ENCODE results near the gene C1orf167. TPM values are rescaled to one million over a fixed set of nuclear protein-coding genes. Genes with fewer than 3 reads are reported as not detected.

Gene C1orf167
- total and polyA plus RNA-seq, 4 experiments from 2014 or later = not detected

DNA sequence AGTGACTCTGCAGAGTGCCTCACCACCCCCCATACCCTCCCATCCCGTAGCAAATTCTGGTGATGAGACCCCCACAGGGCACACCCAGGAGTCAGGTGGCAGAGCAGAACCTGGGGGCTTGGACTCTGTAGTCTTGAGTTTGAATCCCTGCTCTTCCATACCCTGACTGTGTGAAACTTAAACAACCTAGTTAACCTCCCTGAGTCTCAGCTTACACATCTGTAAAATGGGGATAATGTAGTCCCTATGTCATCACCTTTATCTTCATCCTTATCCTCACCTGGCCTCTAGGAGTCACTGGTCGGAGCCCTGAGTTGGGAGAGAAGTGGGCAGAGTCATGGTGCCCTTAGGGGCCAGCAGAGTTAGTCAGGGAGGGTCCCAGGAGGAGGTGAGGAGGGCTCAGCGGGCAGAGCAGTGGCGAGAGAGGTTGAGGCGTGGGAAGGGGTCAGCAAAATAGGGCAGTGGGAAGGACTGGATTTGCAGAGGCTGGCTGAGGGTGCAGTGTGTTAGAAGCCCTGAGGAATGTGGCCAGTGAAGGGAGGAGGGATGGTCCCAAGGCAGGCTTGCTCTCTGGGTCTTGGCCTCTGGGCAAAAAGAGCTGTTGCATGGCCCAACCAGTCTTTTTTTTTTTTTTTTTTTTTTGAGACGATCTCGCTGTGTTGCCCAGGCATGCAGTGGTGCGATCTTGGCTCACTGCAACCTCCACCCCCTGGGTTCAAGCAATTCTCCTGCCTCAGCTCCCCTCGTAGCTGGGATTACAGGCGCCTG is 18.6 kb downstream of the C1orf167 start:
- no peak for DNase-seq
- H3K4me3 ChIP-seq (ENCODE audit: low read length in 2 of 2) = no peak overlapping the region
- no peak overlapping the region for H3K27ac ChIP-seq (ENCODE audit: low read depth, low read length)
- Mint-ChIP-seq H3K9me3 (peaks cover 0 to 2% (median 0%) of the 10 kb centered on the region in 8 donors), H3K27me3 (no peaks in the 10 kb centered on the region), H3K4me3 (no peak overlapping the region), H3K4me1 (peaks cover 2 to 6% (median 5%) of the 10 kb centered on the region in 4 donors), H3K27ac (no peak overlapping the region), H3K36me3 (no peaks in the 10 kb centered on the region)
- H3K4me1 ChIP-seq (ENCODE audit: insufficient read depth, low read length) = peaks cover 12% of the 10 kb centered on the region
- intact Hi-C loops (cut with micrococcal nuclease) = no loop called here
- ChIA-PET POLR2A (ENCODE audit: partially characterized antibody) (interaction anchor here (0.6 kb wide), 1 partner anchor 16 kb away, joined by 3 read pairs; no protein-coding TSS in a partner anchor), CTCF (ENCODE audit: partially characterized antibody) (interaction anchor here (0.6 kb wide), 1 partner anchor 9 kb away, joined by 3 read pairs; no protein-coding TSS in a partner anchor)
- H3K9me3 ChIP-seq (ENCODE audit: control insufficient read depth in 1 of 2, low read length in 2 of 2) = no peaks in the 10 kb centered on the region
- H3K36me3 ChIP-seq (ENCODE audit: insufficient read depth, low read length) = no peaks in the 10 kb centered on the region
- no peaks in the 10 kb centered on the region for H3K27me3 ChIP-seq (ENCODE audit: insufficient read depth, low read length)

DNA sequence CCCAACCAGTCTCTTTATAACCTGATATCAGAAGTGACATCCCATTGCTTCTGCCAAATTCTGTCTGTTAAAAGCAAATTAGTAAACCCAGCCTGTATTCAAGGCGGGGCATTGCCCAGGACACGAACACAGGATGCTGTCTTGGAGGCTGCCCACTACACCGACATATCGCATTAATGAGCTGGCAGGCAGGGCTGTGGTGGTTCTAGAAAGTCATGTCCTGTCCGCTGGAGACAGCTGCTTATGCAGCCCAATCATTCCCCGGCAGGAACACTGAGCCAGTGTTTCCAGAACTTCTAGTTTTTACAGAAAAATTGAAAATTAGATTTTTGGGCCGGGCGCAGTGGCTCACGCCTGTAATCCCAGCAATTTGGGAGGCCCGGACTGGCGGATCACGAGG is 19.3 kb downstream of the C1orf167 start:
- H3K9me3 Mint-ChIP-seq = peaks cover 0 to 2% (median 0%) of the 10 kb centered on the region in 8 donors
- H3K27me3 Mint-ChIP-seq = no peaks in the 10 kb centered on the region
- peaks cover 2 to 9% (median 5%) of the 10 kb centered on the region in 4 donors for H3K4me1 Mint-ChIP-seq
- Histone ChIP-seq H3K36me3 (ENCODE audit: insufficient read depth, low read length) (no peaks in the 10 kb centered on the region), H3K27ac (ENCODE audit: low read depth, low read length) (no peak overlapping the region), H3K4me3 (ENCODE audit: low read length in 2 of 2) (no peak overlapping the region), H3K9me3 (ENCODE audit: control insufficient read depth in 1 of 2, low read length in 2 of 2) (no peaks in the 10 kb centered on the region), H3K27me3 (ENCODE audit: insufficient read depth, low read length) (no peaks in the 10 kb centered on the region), H3K4me1 (ENCODE audit: insufficient read depth, low read length) (peaks cover 12% of the 10 kb centered on the region)
- no peak for DNase-seq
- ChIA-PET CTCF (ENCODE audit: partially characterized antibody) (interaction anchor here (0.6 kb wide), 1 partner anchor 8 kb away, joined by 3 read pairs; no protein-coding TSS in a partner anchor), POLR2A (ENCODE audit: partially characterized antibody) (no interaction called here)
- intact Hi-C loops (cut with micrococcal nuclease) = no loop called here
- no peak overlapping the region for H3K27ac Mint-ChIP-seq
- H3K36me3 Mint-ChIP-seq = no peaks in the 10 kb centered on the region
- no peak overlapping the region for H3K4me3 Mint-ChIP-seq

DNA sequence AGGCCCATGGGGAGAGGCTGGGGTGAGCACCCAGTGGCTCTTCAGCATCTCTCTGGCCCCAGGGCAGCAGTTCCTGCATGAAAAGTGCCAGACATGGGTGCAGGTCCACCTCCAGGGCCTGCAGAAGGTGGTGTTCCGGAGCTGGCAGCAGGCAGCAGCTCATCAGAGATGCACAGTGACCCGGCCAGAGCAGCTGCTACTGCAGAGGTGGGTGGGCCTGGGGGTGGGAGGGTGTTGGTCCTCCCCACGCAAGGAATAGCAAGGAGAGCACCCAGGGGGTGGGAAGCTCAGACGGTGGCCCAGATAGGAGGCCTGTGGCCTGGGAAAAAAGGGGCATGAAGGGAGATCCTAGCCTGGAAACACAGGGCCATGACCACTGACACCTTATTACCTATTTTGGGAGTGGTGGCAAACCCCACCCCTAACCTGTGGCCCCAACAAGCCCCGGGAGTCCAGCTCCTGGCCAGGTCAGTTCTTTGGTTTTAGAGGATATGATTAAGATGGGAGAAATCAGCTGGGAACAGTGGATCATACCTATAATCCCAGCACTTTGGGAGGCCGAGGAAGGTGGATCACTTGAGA is 20.2 kb downstream of the C1orf167 start:
- ChIA-PET POLR2A (ENCODE audit: partially characterized antibody) (no interaction called here), CTCF (ENCODE audit: partially characterized antibody) (interaction anchor here (1.2 kb wide), 1 partner anchor 32 kb away, joined by 4 read pairs; no protein-coding TSS in a partner anchor)
- Mint-ChIP-seq H3K4me1 (peaks cover 2 to 9% (median 5%) of the 10 kb centered on the region in 4 donors), H3K36me3 (no peaks in the 10 kb centered on the region), H3K9me3 (peaks cover 0 to 2% (median 0%) of the 10 kb centered on the region in 8 donors), H3K27me3 (no peaks in the 10 kb centered on the region), H3K27ac (no peak overlapping the region), H3K4me3 (no peak overlapping the region)
- H3K27me3 ChIP-seq (ENCODE audit: insufficient read depth, low read length) = no peaks in the 10 kb centered on the region
- intact Hi-C loops (cut with micrococcal nuclease) = no loop called here
- no peak overlapping the region for H3K4me3 ChIP-seq (ENCODE audit: low read length in 2 of 2)
- no peaks in the 10 kb centered on the region for H3K9me3 ChIP-seq (ENCODE audit: control insufficient read depth in 1 of 2, low read length in 2 of 2)
- no peak overlapping the region for H3K27ac ChIP-seq (ENCODE audit: low read depth, low read length)
- no peaks in the 10 kb centered on the region for H3K36me3 ChIP-seq (ENCODE audit: insufficient read depth, low read length)
- peaks cover 12% of the 10 kb centered on the region for H3K4me1 ChIP-seq (ENCODE audit: insufficient read depth, low read length)
- no peak for DNase-seq

DNA sequence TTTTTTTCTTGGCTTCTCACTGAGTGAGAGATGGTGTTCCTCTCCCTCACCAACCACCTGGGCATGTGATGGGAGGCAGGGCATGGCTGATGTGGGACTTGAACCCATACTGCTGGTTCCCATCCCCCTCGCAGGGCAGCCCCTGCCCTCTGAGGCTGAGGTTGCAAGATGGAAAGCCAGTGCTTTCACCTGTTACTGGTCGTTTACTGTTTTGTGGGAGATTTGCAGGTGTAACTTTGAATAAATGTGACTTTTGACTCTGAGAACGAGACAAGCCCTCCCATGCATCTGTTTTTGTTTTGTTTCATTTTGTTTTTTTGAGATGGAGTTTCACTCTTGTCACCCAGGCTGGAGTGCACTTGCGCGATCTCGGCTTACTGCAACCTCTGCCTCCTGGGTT is 21.6 kb downstream of the C1orf167 start:
- POLR2A ChIA-PET (ENCODE audit: partially characterized antibody) = no interaction called here
- intact Hi-C loops (cut with micrococcal nuclease) = no loop called here
- H3K4me1 ChIP-seq (ENCODE audit: insufficient read depth, low read length) = peaks cover 12% of the 10 kb centered on the region
- Mint-ChIP-seq H3K9me3 (peaks cover 0 to 2% (median 0%) of the 10 kb centered on the region in 8 donors), H3K4me3 (no peak overlapping the region), H3K27ac (no peak overlapping the region), H3K27me3 (no peaks in the 10 kb centered on the region), H3K36me3 (no peaks in the 10 kb centered on the region), H3K4me1 (peaks cover 2 to 9% (median 5%) of the 10 kb centered on the region in 4 donors)
- H3K27ac ChIP-seq (ENCODE audit: low read depth, low read length) = no peak overlapping the region
- CTCF ChIA-PET (ENCODE audit: partially characterized antibody) = no interaction called here
- H3K27me3 ChIP-seq (ENCODE audit: insufficient read depth, low read length) = no peaks in the 10 kb centered on the region
- H3K36me3 ChIP-seq (ENCODE audit: insufficient read depth, low read length) = no peaks in the 10 kb centered on the region
- H3K9me3 ChIP-seq (ENCODE audit: control insufficient read depth in 1 of 2, low read length in 2 of 2) = no peaks in the 10 kb centered on the region
- H3K4me3 ChIP-seq (ENCODE audit: low read length in 2 of 2) = no peak overlapping the region
- no peak for DNase-seq

DNA sequence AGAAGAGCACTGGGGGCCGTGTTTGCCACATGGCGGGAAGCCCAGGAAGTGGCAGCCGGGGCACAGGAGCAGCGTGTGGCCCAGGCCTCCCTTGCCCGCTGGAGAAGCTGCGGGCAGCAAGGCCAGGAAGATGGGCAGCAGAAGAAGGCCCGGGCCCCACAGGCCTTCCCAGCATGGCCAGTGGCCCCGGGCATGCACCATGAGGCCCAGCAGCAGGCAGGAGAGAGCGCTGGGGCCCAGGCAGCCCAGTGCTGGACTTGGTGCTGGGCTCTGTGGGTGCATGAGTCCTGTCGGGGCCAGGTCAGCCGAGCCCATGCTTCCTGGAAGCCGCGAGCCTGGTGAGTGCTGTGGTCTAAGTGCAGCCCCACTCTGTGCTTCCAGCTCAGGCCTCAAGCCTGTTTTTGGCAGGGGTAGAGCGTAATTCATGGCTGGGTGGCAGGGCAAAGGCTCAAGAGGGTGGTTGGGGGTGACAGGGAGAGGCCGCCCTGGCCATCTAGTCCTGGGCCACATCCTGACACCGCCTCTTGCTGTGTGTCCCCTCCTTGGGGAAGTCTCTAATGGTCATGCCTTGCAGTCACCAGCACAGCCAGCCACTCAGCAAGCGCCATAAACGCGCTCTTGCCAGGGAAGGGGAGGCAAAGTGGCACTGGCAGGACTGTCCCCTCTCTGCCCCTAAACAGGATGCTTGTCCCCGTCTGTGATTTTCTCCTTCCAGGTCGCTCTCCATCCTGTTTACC is 22.4 kb downstream of the C1orf167 start:
- Mint-ChIP-seq H3K27ac (no peak overlapping the region), H3K4me1 (peaks cover 2 to 9% (median 5%) of the 10 kb centered on the region in 4 donors)

DNA sequence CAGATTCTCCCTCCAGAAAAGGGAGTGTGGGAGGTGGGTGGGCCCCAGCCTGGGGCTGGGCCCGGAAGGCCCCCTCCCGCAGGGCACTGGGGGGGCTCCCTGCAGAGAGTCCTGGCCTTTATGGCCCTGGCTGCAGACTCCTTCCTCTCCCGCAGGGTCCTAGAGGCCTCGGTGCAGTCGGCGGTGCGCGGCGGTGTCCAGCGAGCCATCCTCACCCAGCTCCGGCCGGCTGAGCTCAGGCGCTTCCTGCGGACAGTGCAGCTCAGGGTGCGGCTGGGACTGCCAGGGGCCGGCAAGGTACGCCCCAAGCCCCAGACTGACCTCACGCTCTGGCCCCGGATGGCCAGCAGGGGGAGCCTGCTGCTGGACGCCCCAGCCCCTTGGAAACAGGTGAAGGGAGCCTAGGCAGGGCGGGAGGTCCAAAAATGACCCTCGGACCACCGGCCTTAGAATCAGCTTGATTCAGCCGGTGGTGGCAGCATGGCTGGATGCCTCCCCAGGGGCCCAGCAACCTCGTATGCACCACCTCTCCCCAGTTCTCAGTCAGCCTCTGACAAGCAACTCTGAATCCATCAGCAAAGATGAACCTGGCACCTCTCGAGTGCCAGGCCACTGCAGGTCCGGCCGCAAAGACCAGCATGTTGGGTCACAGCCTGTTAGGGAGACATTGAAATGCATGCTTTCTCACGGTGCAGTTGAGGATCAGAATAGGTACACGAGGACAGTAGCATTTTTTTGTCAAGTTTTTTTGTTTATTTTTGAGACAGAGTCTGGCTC is 23.2 kb downstream of the C1orf167 start:
- Histone ChIP-seq H3K36me3 (ENCODE audit: insufficient read depth, low read length) (no peaks in the 10 kb centered on the region), H3K27ac (ENCODE audit: low read depth, low read length) (no peak overlapping the region), H3K4me1 (ENCODE audit: insufficient read depth, low read length) (peaks cover 12% of the 10 kb centered on the region), H3K4me3 (ENCODE audit: low read length in 2 of 2) (no peak overlapping the region), H3K27me3 (ENCODE audit: insufficient read depth, low read length) (no peaks in the 10 kb centered on the region), H3K9me3 (ENCODE audit: control insufficient read depth in 1 of 2, low read length in 2 of 2) (no peaks in the 10 kb centered on the region)
- peak in 1 of 5 donors; percentile 34 for DNase-seq
- peak overlapping the region in 2 of 8 donors; percentile 43 to 54 for H3K4me3 Mint-ChIP-seq
- H3K9me3 Mint-ChIP-seq = no peaks in the 10 kb centered on the region
- ChIA-PET POLR2A (ENCODE audit: partially characterized antibody) (interaction anchor here (1.0 to 1.1 kb wide), 3 partner anchors 8 to 123 kb away, joined by 3 to 4 read pairs (median 3); no protein-coding TSS in a partner anchor), CTCF (ENCODE audit: partially characterized antibody) (interaction anchor here (1.0 to 2.7 kb wide), 5 partner anchors 9 to 21 kb away, joined by 3 to 7 read pairs (median 5); partner anchors contain the start of genes CLCN6 and MTHFR)
- H3K27ac Mint-ChIP-seq = no peak overlapping the region
- peaks cover 2 to 9% (median 5%) of the 10 kb centered on the region in 4 donors for H3K4me1 Mint-ChIP-seq
- intact Hi-C loops (cut with micrococcal nuclease) = loop anchor here (2.0 kb wide), 1 partner anchor 22 kb away; the partner anchor contains the start of gene CLCN6
- no peaks in the 10 kb centered on the region for H3K27me3 Mint-ChIP-seq
- peaks cover 0 to 3% of the 10 kb centered on the region in 2 donors for H3K36me3 Mint-ChIP-seq

More for the DNA sequence above, 22.4 kb downstream of the C1orf167 start:
- POLR2A ChIA-PET (ENCODE audit: partially characterized antibody) = interaction anchor here (1.0 to 1.1 kb wide), 3 partner anchors 8 to 123 kb away, joined by 3 to 4 read pairs (median 3); no protein-coding TSS in a partner anchor
- intact Hi-C loops (cut with micrococcal nuclease) = loop anchor here (2.0 kb wide), 1 partner anchor 22 kb away; the partner anchor contains the start of gene CLCN6
- no peaks in the 10 kb centered on the region for H3K27me3 ChIP-seq (ENCODE audit: insufficient read depth, low read length)
- no peak overlapping the region for H3K4me3 ChIP-seq (ENCODE audit: low read length in 2 of 2)
- CTCF ChIA-PET (ENCODE audit: partially characterized antibody) = interaction anchor here (1.1 to 2.7 kb wide), 4 partner anchors 8 to 22 kb away, joined by 3 to 7 read pairs (median 5); partner anchors contain the start of genes CLCN6 and MTHFR
- no peaks in the 10 kb centered on the region for H3K36me3 ChIP-seq (ENCODE audit: insufficient read depth, low read length)
- Mint-ChIP-seq H3K27me3 (no peaks in the 10 kb centered on the region), H3K4me3 (peak overlapping the region in 1 of 8 donors; percentile 26), H3K9me3 (peaks cover 0 to under 1% (median 0%) of the 10 kb centered on the region in 8 donors), H3K36me3 (peaks cover 0 to under 1% of the 10 kb centered on the region in 2 donors)
- DNase-seq = no peak
- no peak overlapping the region for H3K27ac ChIP-seq (ENCODE audit: low read depth, low read length)
- no peaks in the 10 kb centered on the region for H3K9me3 ChIP-seq (ENCODE audit: control insufficient read depth in 1 of 2, low read length in 2 of 2)
- H3K4me1 ChIP-seq (ENCODE audit: insufficient read depth, low read length) = peaks cover 12% of the 10 kb centered on the region
